HEK293T (cell line): Measurements from ENCODE around the gene USP21.

Experiments
- CTBP1 ChIP-seq: fragments of 450-650 bp; IDR thresholded peaks from 2 replicates; pipeline ENCODE4 v1.6.1; 2016; ENCODE audit warnings: borderline replicate concordance
- FOXK2 ChIP-seq: fragments of 450-650 bp; IDR thresholded peaks from 2 replicates; pipeline ENCODE4 v1.6.1; 2016; ENCODE audit warnings: mild to moderate bottlenecking
- FOXM1 ChIP-seq: fragments of 450-650 bp; IDR thresholded peaks from 2 replicates; pipeline ENCODE4 v1.6.1; 2017; ENCODE audit warnings: mild to moderate bottlenecking, borderline replicate concordance
- HDGF ChIP-seq: fragments of 450-650 bp; IDR thresholded peaks from 2 replicates; pipeline ENCODE4 v1.6.1; 2017; ENCODE audit warnings: antibody characterized with exemption, borderline replicate concordance
- NFRKB ChIP-seq: fragments of 450-650 bp; IDR thresholded peaks from 2 replicates; pipeline ENCODE4 v1.6.1; 2016; ENCODE audit warnings: mild to moderate bottlenecking, moderate library complexity
- PKNOX1 ChIP-seq: fragments of 450-650 bp; IDR thresholded peaks from 2 replicates; pipeline ENCODE4 v1.6.1; 2016
- SP1 ChIP-seq: fragments of 450-650 bp; IDR thresholded peaks from 2 replicates; pipeline ENCODE4 v1.6.1; 2017
- TARDBP ChIP-seq: fragments of 450-650 bp; IDR thresholded peaks from 2 replicates; pipeline ENCODE4 v1.6.1; 2016

DNA sequence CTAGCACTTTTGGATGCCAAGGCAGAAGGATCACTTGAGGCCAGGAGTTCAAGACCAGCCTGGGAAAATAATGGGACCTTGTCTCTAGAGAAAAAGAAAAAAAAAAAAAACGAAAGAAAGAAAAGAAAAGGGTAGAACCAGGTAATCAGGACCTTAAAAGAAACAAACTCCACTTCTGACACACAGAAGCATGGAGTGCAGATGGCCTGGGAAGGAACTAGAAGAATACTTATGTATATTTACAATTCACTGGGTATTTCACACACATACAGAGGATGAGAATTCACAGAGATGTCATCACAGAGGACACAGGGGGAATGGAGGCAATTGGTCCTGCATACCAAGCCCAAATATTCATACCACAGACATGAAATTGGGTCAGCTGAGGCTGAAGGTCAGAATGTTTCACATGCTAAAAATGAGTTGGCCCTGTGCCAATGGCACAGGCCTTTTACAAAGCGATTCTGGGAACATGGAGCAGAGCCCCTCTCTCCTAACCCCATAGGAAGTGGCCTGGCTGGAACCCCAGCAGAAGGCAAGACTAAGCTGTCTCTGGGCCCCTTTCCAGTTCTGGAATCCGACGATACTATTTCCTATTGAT is 13.6 kb downstream of the USP21 start:
- TF ChIP-seq FOXM1 (no peak), PKNOX1 (no peak), SP1 (no peak), HDGF (no peak), FOXK2 (no peak), NFRKB (no peak), CTBP1 (no peak), TARDBP (no peak)
